Choroid plexus epithelial cell (primary cell): ENCODE measurements around the gene TOMM40L.

ENCODE experiments used
- DNase-seq: peaks from one replicate; pipeline ENCODE4 v3.0.0-alpha.2; 2010; ENCODE audit warnings: low read depth
- H3K4me3 ChIP-seq: 2 replicates; pipeline ENCODE4 v1.5.1; 2011; ENCODE audit warnings: low read depth, mild to moderate bottlenecking, control low read depth, low read length, moderate library complexity
- CTCF ChIP-seq: conservative IDR thresholded peaks from 2 replicates; pipeline ENCODE4 v1.5.1; 2011; ENCODE audit warnings: low read depth, mild to moderate bottlenecking, control low read depth, inconsistent platforms, low read length, moderate library complexity

Gene TOMM40L

DNA sequence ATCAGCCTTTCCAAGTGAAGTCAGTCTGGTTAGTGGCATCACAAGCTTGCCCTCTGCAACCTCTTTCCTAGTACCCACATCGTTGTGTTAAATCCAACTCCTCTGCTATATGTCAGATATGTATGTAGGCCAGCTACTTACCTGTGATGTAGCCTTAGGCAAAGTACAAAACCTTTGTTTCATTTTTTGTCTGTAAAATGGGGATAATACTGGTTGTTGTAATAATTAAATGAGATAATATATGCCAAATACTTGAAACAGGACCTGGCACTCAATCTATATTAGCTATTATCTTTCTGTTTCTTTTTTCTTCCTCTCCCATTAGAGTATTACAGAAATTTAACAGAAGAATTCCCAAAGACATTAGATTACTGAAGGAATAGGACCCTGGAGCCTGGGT is 33.9 kb downstream of the TOMM40L start:
- DNase-seq = no peak
- no peak overlapping the region for H3K4me3 ChIP-seq
- TF ChIP-seq CTCF = no peak

GRCh38 chr1:161260376-161261260 is 34.8 kb downstream of the TOMM40L start:
- no peak for DNase-seq
- TF ChIP-seq CTCF = no peak
- no peak overlapping the region for H3K4me3 ChIP-seq

- H3K4me3 ChIP-seq = no peak overlapping the region
- peak; percentile 66 for DNase-seq
- no peak for TF ChIP-seq CTCF
These were observed 35.7 kb downstream of the TOMM40L start for GRCh38 chr1:161261261-161262235.

DNA sequence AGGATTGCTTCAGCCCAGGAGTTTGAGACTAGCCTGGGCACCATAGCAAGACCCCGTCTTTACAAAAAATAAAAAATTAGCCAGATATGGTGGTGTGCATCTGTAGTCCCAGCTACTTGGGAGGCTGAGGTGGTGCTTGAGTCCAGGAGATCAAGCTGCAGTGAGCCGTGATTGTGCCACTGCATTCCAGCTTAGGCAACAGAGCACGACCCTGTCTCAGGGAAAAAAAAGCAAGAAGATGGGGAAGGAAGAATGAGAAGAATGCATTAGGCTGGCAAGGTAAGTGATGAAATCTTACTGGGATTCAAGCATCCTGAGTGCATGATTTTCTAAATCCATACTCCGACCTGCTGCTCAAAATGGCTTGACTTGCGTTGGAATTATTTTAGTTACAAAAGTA is 39.4 kb downstream of the TOMM40L start:
- no peak overlapping the region for H3K4me3 ChIP-seq
- no peak for TF ChIP-seq CTCF
- DNase-seq = no peak

DNA sequence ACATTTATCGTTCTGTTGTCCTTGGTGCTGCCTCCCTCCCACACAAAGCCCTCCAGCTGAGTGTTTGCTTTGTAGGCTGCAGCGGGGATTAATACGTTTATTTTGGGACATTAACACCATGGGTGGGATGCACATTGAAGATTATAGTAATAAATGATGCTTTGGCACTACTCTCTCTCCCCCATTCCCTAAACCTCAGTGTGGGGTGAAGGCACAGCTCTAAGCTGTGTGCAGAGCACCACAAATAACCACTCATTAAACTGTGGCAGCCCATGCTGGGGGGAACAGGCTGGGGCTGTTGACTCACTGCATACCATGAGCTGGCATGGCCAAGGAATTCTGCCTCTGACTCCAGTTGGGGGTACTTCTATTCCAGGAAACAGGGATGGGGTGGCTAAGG is 40.3 kb downstream of the TOMM40L start:
- TF ChIP-seq CTCF = no peak
- no peak overlapping the region for H3K4me3 ChIP-seq
- DNase-seq = no peak

GRCh38 chr1:161266836-161267235 is 41.0 kb downstream of the TOMM40L start:
- TF ChIP-seq CTCF = no peak
- no peak overlapping the region for H3K4me3 ChIP-seq
- DNase-seq = no peak
